Inflammatory macrophage treated with lipopolysaccharide for 4 hours (primary cell): Measurements from ENCODE around the gene KLF16.
A peak's percentile ranks its signal among the peaks of the same experiment; 100 is the strongest.

Experiments used
- DNase-seq: peaks from one replicate; pipeline ENCODE4 v3.0.0-alpha.2; 2020

The KLF16 gene

DNA sequence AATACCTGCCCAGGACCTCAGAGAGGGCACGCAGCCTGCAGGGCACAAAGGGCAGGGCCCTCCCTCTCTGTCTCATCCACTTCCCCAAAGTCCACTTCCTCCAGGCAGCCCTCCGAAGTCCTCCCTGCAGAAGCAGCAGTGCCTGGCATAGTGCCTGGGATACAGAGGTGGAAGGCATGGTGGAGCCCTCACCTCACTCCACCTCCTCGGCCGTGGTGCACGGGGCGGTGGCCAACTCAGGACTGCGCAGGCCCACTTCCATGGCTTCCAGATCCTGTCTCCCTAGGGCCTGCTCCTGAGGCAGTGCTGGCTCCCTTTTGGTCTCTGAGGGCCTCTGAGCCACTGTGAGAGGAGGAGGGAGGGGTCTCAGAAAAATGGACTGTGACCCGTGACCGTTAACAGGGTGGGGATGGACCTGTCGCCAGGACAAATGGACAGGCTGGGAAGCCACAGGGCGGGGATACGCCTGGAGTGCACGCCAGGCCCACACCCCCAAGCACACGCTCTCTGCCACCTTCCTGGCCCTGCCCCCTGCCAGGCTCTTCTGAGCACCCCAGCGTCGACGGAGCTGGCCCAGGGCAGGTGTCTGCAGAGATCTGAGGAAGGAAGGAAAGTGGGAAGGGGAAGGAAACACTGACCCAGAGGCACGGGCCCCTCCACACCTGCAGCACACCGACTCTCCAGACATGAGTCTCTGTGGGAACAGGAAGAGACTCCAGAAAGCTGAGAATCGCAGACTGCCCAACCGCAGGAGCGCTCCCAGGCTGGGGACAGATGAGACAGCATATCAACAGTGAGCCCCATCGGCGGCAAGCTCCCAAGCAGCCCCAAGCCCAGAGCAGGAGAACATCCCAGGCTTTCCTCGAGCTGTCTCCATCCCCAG, 23.5 kb downstream of the KLF16 start:
- DNase-seq, result no peak

DNA sequence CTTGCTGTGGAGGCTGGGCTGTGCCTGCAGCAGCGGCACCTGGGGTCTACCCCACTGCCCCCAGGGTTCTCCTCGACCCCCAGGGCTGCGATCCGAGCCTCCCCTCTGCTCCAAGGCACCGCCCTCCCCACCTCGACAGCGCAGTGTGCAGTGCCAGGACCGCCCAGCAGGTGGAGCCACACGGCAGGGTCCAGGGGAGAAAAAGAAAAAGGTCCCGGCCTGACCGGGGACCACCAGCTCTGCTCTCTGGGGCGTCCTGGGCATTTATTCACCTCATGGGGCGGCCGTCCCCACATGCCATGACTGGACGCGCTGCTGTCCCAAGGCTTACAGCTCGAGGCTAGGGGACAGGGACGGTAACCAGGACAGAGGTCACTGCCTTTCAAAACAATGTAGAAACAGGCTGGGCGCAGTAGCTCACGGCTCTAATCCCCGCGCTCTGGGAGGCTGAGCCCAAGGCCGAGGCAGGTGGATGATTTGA, 25.7 kb downstream of the KLF16 start:
- peak; percentile 26 for DNase-seq

DNA sequence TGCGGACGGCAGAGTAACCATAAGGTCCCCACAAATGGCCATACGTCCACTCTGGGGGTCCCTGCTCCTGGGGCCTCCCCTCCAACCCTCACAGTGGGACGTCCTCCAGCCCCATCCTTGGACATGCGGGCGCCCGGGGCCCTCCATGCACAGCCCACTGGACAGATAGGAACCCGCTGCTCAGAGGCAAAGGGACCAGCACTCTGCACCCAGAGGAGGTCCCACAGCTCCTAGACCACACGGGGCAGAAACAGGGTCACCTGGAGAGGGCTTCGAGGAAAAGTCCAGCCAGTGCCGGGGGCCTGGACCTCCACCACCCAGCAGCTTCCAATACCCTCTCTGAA, 26.2 kb downstream of the KLF16 start:
- DNase-seq, result no peak

DNA sequence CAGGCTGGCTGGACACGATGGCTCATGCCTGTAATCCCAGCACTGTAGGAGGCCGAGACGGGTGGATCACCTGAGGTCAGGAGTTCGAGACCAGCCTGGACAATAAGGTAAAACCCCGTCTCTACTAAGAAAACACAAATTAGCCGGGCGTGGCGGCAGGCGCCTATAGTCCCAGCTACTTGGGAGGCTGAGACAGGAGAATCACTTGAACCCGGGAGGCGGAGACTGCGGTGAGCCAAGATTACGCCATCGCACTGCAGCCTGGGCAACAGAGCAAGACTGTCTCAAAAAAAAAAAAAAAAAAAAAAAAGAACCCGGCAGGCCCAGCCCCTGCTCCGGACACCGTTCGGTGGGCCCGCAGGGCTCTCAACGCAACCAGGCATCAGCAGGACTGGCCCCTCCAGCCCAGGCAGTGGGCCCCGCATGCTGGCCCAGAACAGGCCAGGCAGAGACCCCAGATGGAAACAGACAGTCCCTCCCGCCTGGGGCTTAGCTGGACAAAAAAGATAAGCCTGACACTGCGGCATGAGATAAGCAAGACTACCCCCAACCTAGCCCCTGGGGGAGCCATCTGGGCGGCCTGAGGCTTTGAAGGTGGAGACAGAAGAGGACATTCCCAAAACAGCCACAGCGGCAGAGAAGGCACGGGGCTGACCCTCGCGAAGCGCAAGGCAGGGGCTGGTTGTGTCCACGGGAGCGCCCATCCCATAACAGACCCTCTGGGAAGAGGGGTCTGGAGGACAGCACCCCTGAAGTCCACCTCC, 26.7 kb downstream of the KLF16 start:
- no peak for DNase-seq

DNA sequence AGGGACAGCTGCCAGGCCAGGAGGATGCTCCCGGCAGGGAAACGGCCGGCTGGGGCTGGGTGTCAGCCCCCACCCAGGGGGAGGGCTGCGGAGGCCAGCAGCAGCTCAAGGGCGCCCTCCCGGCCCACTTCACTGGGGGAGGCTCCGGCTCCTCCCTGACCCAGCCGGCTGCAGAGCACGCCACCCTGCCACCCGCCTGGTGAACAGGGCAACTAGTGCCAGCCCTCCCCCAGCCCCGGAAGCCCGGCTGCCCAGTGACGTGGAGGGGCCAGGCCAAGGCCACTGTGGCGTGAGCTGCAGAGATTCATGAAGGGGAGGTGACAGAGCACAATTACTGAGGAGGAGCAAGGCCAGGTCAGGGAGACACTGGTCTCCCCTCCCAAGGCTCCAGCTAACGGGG, 29.8 kb downstream of the KLF16 start:
- no peak for DNase-seq

DNA sequence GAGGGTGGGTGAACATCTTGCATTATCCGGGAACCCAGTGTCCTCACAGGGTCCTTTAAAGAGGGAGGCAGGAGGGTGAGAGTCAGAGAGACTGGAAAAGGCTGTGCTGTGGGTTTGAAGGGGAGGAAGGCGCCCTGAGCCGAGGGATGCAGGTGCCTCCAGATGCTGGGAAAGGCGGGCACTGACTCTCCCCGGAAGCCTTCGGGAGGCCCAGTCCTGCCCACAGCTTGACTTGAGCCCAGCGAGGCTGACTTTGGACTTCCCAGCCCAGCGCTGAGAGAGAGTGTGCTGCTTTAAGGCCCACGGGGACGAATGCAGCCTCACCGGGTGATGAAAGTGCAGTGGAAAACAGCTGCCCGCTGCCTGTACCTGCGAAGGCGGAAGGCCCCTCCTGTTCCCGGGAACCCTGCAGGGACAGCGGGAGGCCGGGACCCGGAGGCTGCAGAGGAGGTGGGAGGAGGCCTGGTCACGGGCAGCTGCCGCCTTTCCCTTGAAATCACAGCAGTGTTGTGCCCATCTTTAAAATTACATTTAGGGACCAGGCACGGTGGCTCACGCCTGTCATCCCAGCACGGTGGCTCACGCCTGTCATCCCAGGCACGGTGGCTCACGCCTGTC, 31.2 kb downstream of the KLF16 start:
- no peak for DNase-seq

DNA sequence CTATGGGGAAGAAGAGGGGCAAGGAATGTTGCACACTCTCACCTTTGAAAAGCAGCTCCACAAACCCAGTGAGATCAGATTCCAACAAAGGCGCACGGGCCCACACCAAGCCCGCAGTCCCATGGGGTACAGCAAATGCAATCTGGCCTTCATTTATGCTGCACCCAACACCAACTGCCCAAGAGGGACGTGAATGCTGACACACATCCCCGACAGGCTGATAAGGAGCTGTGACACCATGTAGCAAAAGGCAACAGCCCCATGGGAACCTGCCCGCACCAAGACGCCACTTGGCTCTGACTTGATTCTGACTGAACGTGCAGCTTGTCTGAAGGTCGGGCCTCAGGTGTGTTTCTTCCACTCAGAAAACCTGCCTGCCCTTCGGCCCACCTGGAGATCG, 32.4 kb downstream of the KLF16 start:
- DNase-seq, result no peak

DNA sequence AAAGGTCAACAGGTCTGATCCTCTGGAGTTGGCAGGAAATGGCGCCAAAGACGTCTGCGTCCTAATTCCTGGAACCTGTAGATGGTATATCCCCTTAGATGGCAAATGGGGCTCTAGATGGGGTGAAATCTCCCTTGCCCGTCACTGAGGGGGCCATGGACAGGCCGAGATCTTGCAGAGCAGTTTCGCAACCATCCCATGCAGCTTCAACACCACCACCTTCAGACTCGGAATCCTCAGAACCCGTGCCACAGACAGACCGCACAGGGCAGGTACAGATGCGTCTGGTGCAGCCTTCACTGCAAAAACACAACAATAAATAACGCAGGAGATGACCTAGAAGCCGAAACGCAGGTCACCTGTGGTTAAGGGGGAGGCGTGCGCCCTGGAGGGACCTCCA, 32.8 kb downstream of the KLF16 start:
- no peak for DNase-seq

DNA sequence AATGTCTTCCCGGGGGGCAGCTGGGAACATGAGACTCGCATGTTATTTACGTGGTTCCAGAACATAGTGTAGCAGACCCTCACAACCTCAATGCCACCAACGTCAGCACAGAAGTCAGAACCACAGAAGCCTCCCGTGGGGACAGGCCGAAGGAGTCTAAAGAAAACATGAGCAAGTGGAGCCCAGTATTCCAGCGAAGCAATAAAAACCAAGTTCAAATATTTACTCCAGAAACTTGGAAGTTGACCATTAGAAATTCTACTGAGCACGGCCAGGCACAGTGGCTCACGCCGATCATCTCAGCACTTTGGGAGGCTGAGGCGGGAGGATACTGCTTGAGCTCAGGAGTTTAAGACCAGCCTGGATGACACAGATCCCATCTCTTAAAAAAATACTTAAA, 33.4 kb downstream of the KLF16 start:
- no peak for DNase-seq

DNA sequence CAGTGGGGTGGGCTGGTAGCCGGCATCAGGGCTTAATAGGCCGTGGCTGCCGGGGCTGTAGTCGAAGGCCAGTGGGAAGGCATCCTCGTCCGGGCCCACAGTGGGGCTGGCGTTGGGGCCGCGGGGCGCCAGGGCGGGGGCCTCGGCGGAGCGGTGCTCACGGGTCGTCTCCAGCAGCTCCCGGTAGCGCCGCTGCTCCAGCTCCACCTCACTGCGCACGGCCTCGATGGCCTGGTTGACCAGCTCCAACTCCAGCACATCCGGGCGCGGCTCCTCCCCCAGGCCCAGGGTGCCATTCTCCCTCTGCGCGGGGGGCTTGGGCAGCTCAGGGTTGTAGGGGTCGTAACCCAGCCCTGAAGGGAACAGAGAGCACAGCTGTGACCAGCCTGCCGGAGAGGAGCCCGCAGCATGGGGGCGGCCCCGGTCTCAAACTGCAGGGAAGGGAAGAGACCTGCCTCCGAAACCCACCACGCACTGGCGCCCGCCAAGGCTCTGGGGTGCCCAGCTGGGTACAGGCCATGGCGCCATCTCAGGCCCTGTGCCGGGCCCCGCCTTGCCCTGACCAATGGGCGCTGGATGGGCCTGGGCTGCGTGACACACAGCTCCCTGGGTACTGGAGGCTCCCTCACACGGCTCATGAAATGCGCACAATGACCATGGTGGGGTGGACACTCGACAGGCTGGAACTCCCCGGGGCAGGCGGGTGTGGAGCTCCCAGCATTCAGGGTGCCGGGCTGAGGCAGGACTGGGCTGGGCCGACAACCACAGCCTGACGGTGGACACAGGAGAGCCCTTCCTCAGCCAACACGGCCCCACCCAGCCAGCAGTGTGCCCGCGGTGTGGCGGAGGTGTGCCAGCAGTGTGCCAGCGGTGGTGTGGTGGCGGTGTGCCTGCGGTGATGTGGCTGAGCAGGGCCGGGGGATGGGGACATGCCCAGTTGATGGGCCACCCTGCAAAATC, 34.8 kb downstream of the KLF16 start:
- DNase-seq, result no peak

DNA sequence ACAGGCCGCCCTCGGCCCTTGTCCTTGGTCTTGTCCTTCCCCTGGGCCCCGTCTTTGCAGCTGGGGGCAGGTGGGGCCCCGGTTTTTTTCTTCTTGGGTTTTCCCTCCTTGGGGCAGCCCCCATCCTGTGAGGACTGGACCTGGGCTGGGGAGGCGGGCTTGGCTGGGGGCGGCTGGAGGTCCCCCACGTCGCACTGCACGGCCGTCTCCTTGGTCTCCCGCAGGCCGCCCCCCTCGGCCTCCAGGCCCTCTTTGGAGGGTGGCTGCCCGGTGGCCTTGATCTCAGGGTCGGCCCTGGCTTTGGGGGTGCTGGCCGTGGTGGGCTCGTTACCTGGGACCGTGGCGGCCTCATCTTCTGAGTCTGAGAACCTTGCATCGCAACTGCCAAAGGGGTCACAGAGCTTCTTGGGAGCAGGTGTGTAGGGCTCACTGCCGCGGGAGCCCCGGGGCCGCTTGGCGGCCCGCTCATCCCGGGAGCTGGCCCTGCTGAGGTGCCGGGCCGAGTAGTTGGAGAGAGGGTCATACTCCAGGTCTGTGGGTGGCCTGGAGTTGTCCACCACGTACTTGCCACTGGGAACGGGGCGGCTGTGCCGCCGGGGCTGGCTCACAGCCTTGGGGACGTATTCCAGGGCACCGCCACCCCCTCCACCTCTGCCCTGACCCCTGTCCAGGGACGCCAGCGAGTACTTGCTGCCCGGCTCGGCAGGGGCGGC, 35.7 kb downstream of the KLF16 start:
- no peak for DNase-seq

DNA sequence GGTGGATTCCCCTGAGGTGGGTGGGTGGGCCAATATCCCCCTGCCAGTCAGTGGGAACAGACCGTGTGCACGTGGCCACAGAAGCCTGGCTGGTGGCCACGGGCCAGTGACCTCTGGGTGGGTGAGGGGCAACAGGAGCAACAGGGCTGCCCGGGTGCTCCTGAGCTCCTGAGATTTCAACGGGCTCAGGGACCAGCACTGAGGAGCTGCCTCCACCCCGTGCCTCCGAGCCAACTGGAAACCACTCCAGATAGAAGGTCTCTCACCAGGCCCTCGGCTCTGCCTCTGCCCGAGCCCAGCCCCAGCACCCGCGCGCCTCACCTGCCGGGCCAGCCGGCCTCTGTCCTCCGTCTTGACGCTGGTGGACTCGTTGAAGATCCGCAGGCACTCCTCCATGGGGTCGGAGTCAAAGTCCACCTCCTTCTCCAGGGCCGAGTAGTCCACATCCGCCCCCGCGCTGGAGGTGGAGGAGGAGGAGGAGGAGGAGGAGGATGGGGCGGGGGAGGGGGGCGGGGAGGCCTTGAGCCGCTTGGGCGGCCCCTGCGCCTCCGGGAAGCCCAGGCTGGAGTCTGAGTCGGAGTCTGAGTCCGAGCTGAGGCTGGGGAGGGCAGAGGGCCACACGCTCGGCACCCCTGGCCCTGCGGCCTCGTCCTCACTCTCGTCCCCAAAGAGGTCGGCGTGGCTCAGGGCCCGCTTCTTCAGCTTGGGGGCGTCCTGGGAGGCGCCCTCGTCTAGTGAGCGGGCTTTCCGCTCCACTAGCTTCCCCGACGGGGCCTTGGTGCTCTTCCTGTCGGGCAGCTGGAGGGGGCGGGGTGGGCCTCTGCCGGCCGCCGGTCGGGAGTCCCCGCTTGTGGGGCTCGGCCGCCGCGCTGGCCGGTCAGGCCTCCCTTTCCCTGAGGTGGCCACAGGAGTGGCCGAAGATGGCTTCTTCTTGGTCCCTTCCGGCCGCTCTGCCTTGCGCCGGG, 36.5 kb downstream of the KLF16 start:
- DNase-seq, result no peak

DNA sequence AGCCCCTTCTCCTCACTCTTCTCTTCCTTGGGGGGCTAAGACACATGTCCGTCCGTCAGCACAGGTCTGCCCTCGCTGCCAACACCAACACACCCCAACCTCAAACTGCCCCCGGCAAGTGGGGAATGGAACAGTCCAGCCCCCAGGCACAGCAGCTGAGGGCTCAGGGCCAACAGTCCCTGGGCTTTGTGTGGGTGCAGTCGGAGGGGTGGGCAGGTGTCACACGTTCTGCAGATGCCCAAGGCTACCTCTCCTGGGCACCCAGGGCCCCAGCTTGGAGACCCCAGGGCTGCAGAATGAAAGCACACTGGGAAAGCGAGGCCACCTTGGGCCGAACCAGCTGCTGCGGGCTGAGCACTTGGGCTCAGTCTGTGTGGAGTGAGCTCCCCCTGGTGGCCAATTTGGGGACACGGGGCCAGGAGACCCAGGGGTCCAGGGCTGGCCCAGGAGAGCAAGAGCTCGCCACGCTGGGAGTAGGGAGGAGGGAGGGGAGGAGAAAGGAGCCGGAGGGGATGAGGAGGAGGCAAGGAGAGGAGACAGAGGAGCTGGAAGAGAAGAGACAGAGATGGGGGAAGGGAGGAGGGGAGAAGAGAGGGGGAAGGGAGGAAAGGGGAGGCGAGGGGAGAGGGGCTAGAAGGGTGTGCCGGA, 37.3 kb downstream of the KLF16 start:
- DNase-seq, result peak; percentile 56

DNA sequence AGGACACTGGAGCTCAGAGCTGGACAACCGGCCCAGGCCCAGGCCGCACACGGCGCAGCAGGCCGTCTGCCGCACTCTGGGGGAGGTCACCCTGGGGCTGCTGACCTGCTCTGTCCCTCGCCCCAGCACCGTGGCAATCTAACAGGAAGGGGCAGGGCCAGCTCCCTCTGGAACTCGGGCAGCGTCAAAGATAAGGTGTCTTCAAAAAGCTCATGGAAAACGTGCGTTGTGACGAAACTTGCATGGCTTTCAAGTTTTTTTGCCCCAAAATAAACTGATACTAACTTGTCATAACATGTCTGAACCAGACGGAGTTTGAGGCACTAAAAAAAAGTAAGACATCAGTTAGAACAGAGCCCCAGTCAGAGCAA, 39.1 kb downstream of the KLF16 start:
- DNase-seq, result no peak

DNA sequence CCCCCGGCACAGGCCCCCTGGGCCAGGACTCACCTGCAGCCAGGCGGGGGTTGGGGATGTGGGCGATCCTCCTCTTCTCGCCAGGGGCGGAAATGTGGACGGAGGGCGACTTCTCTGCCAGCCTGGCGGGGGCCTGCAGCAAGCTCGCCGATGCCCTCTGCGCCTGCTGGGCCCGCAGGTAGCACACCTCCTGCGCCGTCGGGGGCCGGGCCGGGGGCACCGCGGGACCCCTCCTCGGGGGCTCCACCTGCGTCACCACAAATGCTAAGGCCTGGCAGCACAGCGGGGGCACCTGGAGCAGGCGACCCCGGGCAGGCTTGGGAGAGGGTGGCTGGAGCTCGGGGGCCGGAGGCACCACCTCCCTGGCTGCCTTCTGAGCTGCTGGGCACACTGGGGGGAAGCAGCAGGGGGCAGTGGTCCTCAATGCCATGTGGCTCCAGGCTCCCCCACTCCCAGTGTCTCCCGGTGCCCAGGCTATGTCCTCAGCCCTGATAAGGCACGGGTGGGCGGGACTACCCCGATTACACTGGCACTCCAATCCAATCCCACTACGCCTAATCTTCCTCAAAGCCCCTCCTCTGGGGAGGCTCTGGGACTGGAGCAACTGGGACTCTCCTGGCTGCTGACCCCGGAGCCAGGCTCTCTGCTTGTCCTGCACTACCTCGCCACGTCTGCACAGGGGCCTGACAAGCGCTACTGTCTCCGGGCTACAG, 39.7 kb downstream of the KLF16 start:
- no peak for DNase-seq

DNA sequence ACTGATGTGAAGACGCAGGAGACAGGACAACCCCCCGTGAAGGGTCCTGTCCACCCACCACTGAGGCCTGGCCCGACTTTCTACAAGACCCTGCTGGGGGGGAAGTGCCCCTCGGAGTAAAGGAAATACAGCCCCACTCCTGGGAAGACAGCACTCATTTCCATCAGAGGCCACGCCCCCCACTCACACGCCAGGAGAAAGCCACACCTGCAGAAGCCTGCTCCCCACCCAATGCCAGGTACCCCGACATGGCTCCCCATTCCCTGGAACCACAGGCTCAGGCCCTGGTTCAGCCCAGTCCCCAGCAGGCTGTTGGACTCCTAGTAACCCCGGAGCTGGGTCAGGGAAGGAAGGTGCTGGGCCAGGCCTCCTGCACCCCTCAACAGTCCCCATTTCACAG, 40.4 kb downstream of the KLF16 start:
- no peak for DNase-seq

DNA sequence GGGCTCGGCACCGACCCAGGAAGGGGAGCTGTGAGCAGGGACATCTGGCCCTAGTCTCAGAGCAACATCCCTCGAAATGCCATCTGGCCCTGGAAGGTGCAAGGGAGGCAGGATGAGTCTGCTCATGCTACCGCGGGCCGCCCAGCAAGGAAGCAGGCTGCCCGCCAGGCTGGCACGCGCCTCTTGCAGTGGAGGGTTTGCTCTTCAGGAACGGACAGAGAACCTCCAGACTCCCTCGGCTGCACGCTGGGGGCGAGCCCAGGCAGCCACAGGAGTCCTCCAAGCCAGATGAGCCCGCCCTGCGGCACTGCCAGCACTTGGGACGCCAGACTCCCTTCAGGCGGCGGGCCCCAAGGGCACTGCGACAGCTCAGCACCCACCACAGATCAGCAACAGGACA, 41.2 kb downstream of the KLF16 start:
- no peak for DNase-seq

DNA sequence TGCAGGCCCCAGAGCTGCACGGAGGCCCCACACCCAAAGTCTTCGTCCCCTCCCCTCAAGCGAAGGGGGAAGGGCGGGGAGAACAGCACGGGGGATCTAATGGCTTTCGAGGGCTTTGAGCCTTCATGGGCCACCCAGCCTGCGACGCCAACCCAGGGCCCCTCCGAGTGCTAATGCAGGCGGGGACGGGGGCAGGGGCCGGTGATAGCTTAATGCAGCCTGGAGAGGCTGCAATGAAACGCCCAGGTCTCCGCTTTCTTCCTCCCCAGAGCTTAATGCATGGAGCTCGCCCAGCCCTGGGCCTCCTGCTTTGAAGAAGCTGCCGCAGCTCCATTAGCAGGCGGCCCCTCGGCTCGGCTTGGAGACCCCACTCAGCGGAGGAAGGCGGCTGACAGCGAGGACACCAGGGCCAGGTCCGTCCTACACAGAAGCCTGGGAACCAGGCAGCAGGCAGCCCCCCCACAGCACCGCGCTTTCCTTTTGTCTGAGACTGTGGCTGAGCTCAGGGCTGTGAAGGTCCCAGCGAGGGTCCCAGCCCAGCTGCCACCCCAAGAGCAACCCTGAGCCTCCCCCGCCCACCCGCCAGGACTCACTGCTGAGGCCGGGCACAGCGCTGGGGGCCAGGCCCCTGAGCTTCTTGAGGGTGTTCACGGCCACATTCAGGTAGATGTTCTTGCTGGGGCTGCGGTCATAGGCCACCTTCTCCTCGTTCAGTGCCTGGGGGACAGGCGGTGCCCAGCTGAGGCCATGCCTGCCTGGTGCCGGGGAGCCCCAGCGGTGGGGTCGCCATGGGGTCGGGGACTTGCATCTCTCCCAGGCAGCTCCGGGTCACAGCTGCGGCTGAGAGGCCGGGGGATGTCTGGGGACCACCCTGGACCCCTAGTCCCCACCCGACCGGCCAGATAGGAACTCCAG, 43.8 kb downstream of the KLF16 start:
- DNase-seq, result no peak
